SH-SY5Y (cell line): ENCODE data around the gene PTBP1.

Source experiments
- GATA2 ChIP-seq: IDR thresholded peaks from 2 replicates; pipeline ENCODE4 v1.6.1; 2011; ENCODE audit warnings: mild to moderate bottlenecking, low read depth, low read length
- GATA3 ChIP-seq: IDR thresholded peaks from 2 replicates; pipeline ENCODE4 v1.6.1; 2011; ENCODE audit warnings: low read depth, mild to moderate bottlenecking, low read length, moderate library complexity

- TF ChIP-seq GATA2 (no peak), GATA3 (no peak)
Observed at GRCh38 chr19:810077-810855, 13.0 kb downstream of the PTBP1 start.
